PFSK-1 (cell line): Measurements from ENCODE around the gene MAZ.
A peak's percentile ranks its signal among the peaks of the same experiment; 100 is the strongest.

Experiments
- FOXP2 ChIP-seq: optimal IDR thresholded peaks from 2 replicates; pipeline ENCODE3; 2011; ENCODE audit warnings: borderline replicate concordance, control low read depth, inconsistent platforms; ENCODE audit not compliant: insufficient read depth; ENCODE audit errors: extremely low read length, extremely low read depth
- POLR2AphosphoS5 ChIP-seq: IDR thresholded peaks from 2 replicates; pipeline ENCODE4 v1.6.1; 2012; ENCODE audit warnings: low read depth, mild to moderate bottlenecking, control low read depth, low read length, moderate library complexity
- SIN3A ChIP-seq: IDR thresholded peaks from 2 replicates; pipeline ENCODE4 v1.6.1; 2012; ENCODE audit warnings: mild to moderate bottlenecking, low read length, moderate library complexity, borderline replicate concordance; ENCODE audit not compliant: insufficient read depth
- TAF1 ChIP-seq: IDR thresholded peaks from 2 replicates; pipeline ENCODE4 v1.6.1; 2012; ENCODE audit warnings: low read length, control low read depth, borderline replicate concordance; ENCODE audit not compliant: insufficient read depth

- TF ChIP-seq FOXP2 (no peak), SIN3A (peak; percentile 78; the same call in 1 of the 2 replicates), POLR2AphosphoS5 (peak; percentile 89), TAF1 (0 out of 2 replicates have a peak, but pooled peaks have one; percentile 6)
Measured at GRCh38 chr16:29811170-29811895, 5.0 kb downstream of the MAZ start.
